ENCODE measurements around the gene DHCR24.

The DHCR24 gene

DNA sequence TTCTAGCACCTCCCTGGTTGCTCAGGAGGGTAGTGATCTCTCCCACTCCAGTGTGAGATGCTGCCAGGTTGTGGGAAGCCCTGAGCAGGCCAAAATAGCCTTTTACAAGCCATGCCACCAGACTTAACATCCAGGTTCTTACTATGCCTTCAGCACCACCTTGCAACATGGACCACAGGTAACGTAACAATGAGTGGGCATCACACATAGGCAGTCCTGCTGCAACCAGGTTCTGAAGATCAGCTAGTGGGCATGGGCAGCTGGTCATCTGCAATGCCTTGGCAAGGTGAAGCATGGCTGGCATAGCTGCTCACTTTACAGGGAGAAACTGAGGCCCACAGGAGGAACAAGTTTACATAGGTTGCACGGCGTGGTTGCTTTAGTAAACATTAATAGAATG is 40.7 kb downstream of the DHCR24 start (continued):
- TF ChIP-seq GLI4 (tag by site-specific recombination; IDR thresholded peaks at IDR 0.05) = no peak
- TF ChIP-seq, protein P1, sequence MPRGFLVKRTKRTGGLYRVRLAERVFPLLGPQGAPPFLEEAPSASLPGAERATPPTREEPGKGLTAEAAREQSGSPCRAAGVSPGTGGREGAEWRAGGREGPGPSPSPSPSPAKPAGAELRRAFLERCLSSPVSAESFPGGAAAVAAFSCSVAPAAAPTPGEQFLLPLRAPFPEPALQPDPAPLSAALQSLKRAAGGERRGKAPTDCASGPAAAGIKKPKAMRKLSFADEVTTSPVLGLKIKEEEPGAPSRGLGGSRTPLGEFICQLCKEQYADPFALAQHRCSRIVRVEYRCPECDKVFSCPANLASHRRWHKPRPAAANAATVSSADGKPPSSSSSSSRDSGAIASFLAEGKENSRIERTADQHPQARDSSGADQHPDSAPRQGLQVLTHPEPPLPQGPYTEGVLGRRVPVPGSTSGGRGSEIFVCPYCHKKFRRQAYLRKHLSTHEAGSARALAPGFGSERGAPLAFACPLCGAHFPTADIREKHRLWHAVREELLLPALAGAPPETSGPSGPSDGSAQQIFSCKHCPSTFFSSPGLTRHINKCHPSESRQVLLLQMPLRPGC (tag by site-specific recombination; IDR thresholded peaks at IDR 0.05) = no peak
- no peak for TF ChIP-seq TSHZ1 (tag by site-specific recombination; IDR thresholded peaks at IDR 0.05; ENCODE audit: borderline replicate concordance)
- no peak for TF ChIP-seq ZNF645 (tag by site-specific recombination; IDR thresholded peaks at IDR 0.05)
- TF ChIP-seq TRIM28 (IDR thresholded peaks at IDR 0.05; ENCODE audit: borderline replicate concordance, low read length) = no peak
- TF ChIP-seq RBAK (tag by site-specific recombination; IDR thresholded peaks at IDR 0.05) = no peak
- no peak for TF ChIP-seq ZNF776 (tag by site-specific recombination; IDR thresholded peaks at IDR 0.05; ENCODE audit: borderline replicate concordance)

GRCh38 chr1:54845772-54846171 is 41.2 kb downstream of the DHCR24 start:
- peaks cover 4 to 30% of the 10 kb centered on the region in 2 experiments; a peak in 1 of 3 replicates for H3K36me3 ChIP-seq (ENCODE audit: control insufficient read depth in 2 of 2, insufficient read depth in 1 of 2, low read length in 2 of 2)
- H3K27ac ChIP-seq (ENCODE audit: extremely low read depth, low read depth, low read length) = no peak overlapping the region
- CTCF ChIA-PET = no interaction called here
- H3K4me1 ChIP-seq (ENCODE audit: control insufficient read depth, insufficient read depth, low read length) = no peaks in the 10 kb centered on the region
- POLR2A ChIA-PET = no interaction called here
- no peaks in the 10 kb centered on the region for H3K9me3 ChIP-seq (ENCODE audit: control insufficient read depth, insufficient read depth, low read depth, low read length)
- no peak overlapping the region for H3K4me3 ChIP-seq (ENCODE audit: low read depth, low read length)
- TF ChIP-seq TSHZ1 (tag by site-specific recombination; IDR thresholded peaks at IDR 0.05; ENCODE audit: borderline replicate concordance) = no peak
- no peak for TF ChIP-seq WT1 (tag by site-specific recombination; IDR thresholded peaks at IDR 0.05)
- TF ChIP-seq KLF10 (tag by site-specific recombination; IDR thresholded peaks at IDR 0.05) = no peak
- TF ChIP-seq, protein P2, sequence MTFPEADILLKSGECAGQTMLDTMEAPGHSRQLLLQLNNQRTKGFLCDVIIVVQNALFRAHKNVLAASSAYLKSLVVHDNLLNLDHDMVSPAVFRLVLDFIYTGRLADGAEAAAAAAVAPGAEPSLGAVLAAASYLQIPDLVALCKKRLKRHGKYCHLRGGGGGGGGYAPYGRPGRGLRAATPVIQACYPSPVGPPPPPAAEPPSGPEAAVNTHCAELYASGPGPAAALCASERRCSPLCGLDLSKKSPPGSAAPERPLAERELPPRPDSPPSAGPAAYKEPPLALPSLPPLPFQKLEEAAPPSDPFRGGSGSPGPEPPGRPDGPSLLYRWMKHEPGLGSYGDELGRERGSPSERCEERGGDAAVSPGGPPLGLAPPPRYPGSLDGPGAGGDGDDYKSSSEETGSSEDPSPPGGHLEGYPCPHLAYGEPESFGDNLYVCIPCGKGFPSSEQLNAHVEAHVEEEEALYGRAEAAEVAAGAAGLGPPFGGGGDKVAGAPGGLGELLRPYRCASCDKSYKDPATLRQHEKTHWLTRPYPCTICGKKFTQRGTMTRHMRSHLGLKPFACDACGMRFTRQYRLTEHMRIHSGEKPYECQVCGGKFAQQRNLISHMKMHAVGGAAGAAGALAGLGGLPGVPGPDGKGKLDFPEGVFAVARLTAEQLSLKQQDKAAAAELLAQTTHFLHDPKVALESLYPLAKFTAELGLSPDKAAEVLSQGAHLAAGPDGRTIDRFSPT (tag by site-specific recombination; IDR thresholded peaks at IDR 0.05) = no peak
- no peak for TF ChIP-seq ZBTB11 (tag by site-specific recombination; conservative IDR thresholded peaks at IDR 0.05; ENCODE audit: low read depth)
- TF ChIP-seq, protein P1 (tag by site-specific recombination; IDR thresholded peaks at IDR 0.05) = no peak
- TF ChIP-seq, protein P3, sequence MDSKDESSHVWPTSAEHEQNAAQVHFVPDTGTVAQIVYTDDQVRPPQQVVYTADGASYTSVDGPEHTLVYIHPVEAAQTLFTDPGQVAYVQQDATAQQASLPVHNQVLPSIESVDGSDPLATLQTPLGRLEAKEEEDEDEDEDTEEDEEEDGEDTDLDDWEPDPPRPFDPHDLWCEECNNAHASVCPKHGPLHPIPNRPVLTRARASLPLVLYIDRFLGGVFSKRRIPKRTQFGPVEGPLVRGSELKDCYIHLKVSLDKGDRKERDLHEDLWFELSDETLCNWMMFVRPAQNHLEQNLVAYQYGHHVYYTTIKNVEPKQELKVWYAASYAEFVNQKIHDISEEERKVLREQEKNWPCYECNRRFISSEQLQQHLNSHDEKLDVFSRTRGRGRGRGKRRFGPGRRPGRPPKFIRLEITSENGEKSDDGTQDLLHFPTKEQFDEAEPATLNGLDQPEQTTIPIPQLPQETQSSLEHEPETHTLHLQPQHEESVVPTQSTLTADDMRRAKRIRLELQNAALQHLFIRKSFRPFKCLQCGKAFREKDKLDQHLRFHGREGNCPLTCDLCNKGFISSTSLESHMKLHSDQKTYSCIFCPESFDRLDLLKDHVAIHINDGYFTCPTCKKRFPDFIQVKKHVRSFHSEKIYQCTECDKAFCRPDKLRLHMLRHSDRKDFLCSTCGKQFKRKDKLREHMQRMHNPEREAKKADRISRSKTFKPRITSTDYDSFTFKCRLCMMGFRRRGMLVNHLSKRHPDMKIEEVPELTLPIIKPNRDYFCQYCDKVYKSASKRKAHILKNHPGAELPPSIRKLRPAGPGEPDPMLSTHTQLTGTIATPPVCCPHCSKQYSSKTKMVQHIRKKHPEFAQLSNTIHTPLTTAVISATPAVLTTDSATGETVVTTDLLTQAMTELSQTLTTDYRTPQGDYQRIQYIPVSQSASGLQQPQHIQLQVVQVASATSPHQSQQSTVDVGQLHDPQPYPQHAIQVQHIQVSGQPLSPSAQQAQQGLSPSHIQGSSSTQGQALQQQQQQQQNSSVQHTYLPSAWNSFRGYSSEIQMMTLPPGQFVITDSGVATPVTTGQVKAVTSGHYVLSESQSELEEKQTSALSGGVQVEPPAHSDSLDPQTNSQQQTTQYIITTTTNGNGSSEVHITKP (tag by site-specific recombination; IDR thresholded peaks at IDR 0.05) = no peak
- TF ChIP-seq ZNF138 (tag by site-specific recombination; IDR thresholded peaks at IDR 0.05; ENCODE audit: borderline replicate concordance) = no peak

All from HEK293 (cell line).